Heart right ventricle (tissue), 16 donors: Measurements from ENCODE around the gene ARMC9. TPM values are rescaled to one million over a fixed set of nuclear protein-coding genes. Genes with fewer than 3 reads are reported as not detected.
A peak's percentile ranks its signal among the peaks of the same experiment; 100 is the strongest.

Experiments used
- ATAC-seq, 8 donors: fragments of 200-7000 bp; cut with Tn5 transposase; one replicate each; pipeline ENCODE4 v1.9.1; 2020; ENCODE audit warnings: mild to moderate bottlenecking in 8 of 8, moderate library complexity in 8 of 8, moderate number of reproducible peaks in 1 of 8
- DNase-seq, 2 donors: peaks; one replicate each; pipeline ENCODE4 v3.0.0-alpha.2; 2020
- H3K27ac ChIP-seq, 10 donors: fragments of 200-600 bp; sonication (generic) in 2 of 10; one replicate each; pipeline versions ENCODE4 v1.5.0 to v1.8.0; 2020 to 2022; ENCODE audit warnings: mild to moderate bottlenecking in 3 of 10
- H3K27me3 ChIP-seq, 7 donors: fragments of 200-600 bp; one replicate each; pipeline ENCODE4 v1.8.0; 2021 to 2022; ENCODE audit warnings: mild to moderate bottlenecking in 2 of 7
- H3K36me3 ChIP-seq, 9 donors: fragments of 200-600 bp; sonication (generic) in 1 of 9; one replicate each; pipeline versions ENCODE4 v1.5.0 to v1.8.0; 2020 to 2022; ENCODE audit warnings: mild to moderate bottlenecking in 2 of 9
- H3K4me1 ChIP-seq, 9 donors: fragments of 200-600 bp; sonication (generic) in 1 of 9; one replicate each; pipeline versions ENCODE4 v1.5.0 to v1.8.0; 2020 to 2022; ENCODE audit warnings: mild to moderate bottlenecking in 4 of 9
- H3K4me3 ChIP-seq, 10 donors: fragments of 200-600 bp; sonication (generic) in 2 of 10; one replicate each; pipeline versions ENCODE4 v1.5.0 to v1.8.0; 2020 to 2022; ENCODE audit warnings: mild to moderate bottlenecking in 7 of 10, moderate library complexity in 2 of 10
- H3K9me3 ChIP-seq, 11 donors: fragments of 200-600 bp in 10 of 11; sonication (generic) in 2 of 11; one replicate each; pipeline versions ENCODE4 v1.5.0 to v1.8.0; 2013 to 2022; ENCODE audit warnings: mild to moderate bottlenecking in 2 of 11, control low read depth in 1 of 11, moderate library complexity in 1 of 11
- WGBS, 2 donors: extraction: QIAGEN DNeasy Blood & Tissue Kit; methylation state at CpG; one replicate each; pipeline ENCODE4 v1.1.7; 2013; ENCODE audit warnings: inconsistent platforms in 1 of 2; 5-methylcytosine and 5-hydroxymethylcytosine counted together
- intact Hi-C, 10 donors: fragments of 100-400 bp; cut with DNase I; formaldehyde crosslinking; loops; one replicate each; pipeline versions ENCODE4 v1.11.1 to v1.14.2; 2022
- polyA plus RNA-seq, 2 donors: library from polyadenylated mRNA; stranded (reverse); fragments of 200-250 nt; gene quantifications; one replicate each; pipeline ENCODE4 v1.2.3, GENCODE V29; 2013
- total RNA-seq, 10 donors: library from RNA; stranded (reverse); fragmentation: NEBNext Ultra II Directional in 3 of 10; extraction: Animal tissue kit (Norgen Biotek cat#: 25700) in 3 of 10; gene quantifications; one replicate each; pipeline versions ENCODE4 v1.2.1 to v1.2.4, GENCODE V29; 2021 to 2023
- TF ChIP-seq, protein P1 (sequence below), 9 donors: fragments of 200-600 bp; sonication (generic) in 2 of 9; IDR thresholded peaks; one replicate each; pipeline versions ENCODE4 v1.5.0 to v1.8.0; 2021 to 2022; ENCODE audit warnings: antibody characterized with exemption in 9 of 9, mild to moderate bottlenecking in 5 of 9, moderate library complexity in 1 of 9
- donor health status: Arrhythmogenic right ventricular cardiomyopathy.
- donor health status: ischemic (EF 13 %, LVEDD 7.1; RV severe dilation, severe dysfunction).
- donor health status: healthy with polysubstance abuse.
- donor health status: DM: no; HTN: yes; CAD: no.
- donor health status: DM: no; HTN: no; CAD: no.
- donor health status: ischemic (EF 25% LVEDD 6.9; RV normal size, moderate dysfunction).
- donor health status: ischemic (EF 25% LVEDD 5.7; RV mildly dilated, moderate dysfunction).
- donor health status: healthy.
- donor health status: DM: yes; HTN: yes; CAD: no.
- donor health status: Ischemic cardiomyopathy.
- donor health status: ischemic (EF 35%, LVEDD 5.7; RV mildly dilated, moderate dysfunction).
- donor health status: nonischemic (EF 11% LVEDD 7.7; RV severe dilation, severe dysfunction).
- donor health status: DM: yes; HTN: yes; CAD: no.
- donor health status: PGD.
- donor health status: ischemic (EF 29% LVEDD 5.4; RV normal size, mild dysfunction).
- donor health status: nonischemic (EF 23%, LVEDD 6.1; RV moderate dilation, normal function).

The ARMC9 gene
- total and polyA plus RNA-seq, 12 donors: 1.6 to 6.8 (median 2.3) TPM

DNA sequence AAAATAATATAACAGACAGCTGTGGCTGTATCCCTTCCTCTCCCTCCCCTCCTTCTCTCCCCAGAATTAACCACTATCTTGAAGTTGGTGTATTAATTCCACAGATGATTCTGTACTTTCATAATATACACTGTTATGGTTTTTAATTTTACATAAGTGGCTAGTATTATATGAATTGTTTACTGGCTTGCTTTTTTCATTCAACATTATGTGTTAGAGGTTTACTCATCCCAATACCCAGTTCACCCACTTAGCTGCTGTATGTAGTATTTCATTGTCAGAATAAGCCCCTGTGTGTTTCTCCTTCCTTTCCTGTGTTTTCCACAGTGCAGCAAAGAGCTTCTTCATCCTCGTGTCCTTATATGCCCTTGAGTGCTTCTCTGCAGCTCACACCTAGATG lies 121.4 kb downstream of the ARMC9 start:
- peaks cover 0 to 50% (median 26%) of the 10 kb centered on the region in 9 donors for H3K4me1 ChIP-seq
- H3K9me3 ChIP-seq: peaks cover 0 to 29% (median 2%) of the 10 kb centered on the region in 11 donors
- H3K36me3 ChIP-seq: no peaks in the 10 kb centered on the region
- H3K4me3 ChIP-seq: no peak overlapping the region
- ATAC-seq: no peak
- 44 to 50% methylated on average over 1 of the region's 1 CpG for WGBS, 2 donors
- H3K27me3 ChIP-seq: no peaks in the 10 kb centered on the region
- no peak for DNase-seq
- TF ChIP-seq, protein P1, sequence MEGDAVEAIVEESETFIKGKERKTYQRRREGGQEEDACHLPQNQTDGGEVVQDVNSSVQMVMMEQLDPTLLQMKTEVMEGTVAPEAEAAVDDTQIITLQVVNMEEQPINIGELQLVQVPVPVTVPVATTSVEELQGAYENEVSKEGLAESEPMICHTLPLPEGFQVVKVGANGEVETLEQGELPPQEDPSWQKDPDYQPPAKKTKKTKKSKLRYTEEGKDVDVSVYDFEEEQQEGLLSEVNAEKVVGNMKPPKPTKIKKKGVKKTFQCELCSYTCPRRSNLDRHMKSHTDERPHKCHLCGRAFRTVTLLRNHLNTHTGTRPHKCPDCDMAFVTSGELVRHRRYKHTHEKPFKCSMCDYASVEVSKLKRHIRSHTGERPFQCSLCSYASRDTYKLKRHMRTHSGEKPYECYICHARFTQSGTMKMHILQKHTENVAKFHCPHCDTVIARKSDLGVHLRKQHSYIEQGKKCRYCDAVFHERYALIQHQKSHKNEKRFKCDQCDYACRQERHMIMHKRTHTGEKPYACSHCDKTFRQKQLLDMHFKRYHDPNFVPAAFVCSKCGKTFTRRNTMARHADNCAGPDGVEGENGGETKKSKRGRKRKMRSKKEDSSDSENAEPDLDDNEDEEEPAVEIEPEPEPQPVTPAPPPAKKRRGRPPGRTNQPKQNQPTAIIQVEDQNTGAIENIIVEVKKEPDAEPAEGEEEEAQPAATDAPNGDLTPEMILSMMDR (IDR thresholded peaks at IDR 0.05): no peak
- intact Hi-C loops: no loop called here
- H3K27ac ChIP-seq: peak overlapping the region in 7 of 10 donors; percentile 64 to 88 (median 74)

DNA sequence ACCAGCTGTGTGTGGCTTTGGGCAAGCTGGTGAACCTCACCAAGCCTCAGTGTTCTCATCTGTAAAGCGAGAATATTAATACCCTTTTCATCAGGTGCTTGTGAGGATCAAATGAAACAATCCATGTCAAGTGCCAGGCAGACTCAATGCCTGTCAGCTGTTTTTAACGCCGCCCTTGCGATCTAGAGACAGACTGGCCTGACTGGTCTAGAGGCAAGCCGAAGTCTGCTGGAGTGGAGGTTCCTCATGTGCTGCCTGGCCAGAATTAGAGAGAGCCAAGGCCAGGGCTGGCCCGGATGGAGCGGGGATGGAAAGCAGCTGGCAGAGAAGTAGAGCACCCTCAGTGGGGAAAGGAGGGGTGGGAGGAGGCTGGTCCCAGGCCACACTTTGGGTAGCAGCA lies 122.6 kb downstream of the ARMC9 start:
- Histone ChIP-seq H3K27me3 (no peaks in the 10 kb centered on the region), H3K27ac (peak overlapping the region in 9 of 10 donors; percentile 9 to 85 (median 41)), H3K4me3 (no peak overlapping the region), H3K9me3 (peaks cover 0 to 21% (median 2%) of the 10 kb centered on the region in 11 donors), H3K36me3 (no peaks in the 10 kb centered on the region), H3K4me1 (peaks cover 0 to 50% (median 26%) of the 10 kb centered on the region in 9 donors)
- WGBS, 2 donors: 37 to 55% methylated on average over 7 of the region's 7 CpGs
- ATAC-seq: peak; percentile 67 to 84 (median 78)
- intact Hi-C loops: no loop called here
- DNase-seq: peak; percentile 62 to 71
- TF ChIP-seq, protein P1 (IDR thresholded peaks at IDR 0.05): no peak

DNA sequence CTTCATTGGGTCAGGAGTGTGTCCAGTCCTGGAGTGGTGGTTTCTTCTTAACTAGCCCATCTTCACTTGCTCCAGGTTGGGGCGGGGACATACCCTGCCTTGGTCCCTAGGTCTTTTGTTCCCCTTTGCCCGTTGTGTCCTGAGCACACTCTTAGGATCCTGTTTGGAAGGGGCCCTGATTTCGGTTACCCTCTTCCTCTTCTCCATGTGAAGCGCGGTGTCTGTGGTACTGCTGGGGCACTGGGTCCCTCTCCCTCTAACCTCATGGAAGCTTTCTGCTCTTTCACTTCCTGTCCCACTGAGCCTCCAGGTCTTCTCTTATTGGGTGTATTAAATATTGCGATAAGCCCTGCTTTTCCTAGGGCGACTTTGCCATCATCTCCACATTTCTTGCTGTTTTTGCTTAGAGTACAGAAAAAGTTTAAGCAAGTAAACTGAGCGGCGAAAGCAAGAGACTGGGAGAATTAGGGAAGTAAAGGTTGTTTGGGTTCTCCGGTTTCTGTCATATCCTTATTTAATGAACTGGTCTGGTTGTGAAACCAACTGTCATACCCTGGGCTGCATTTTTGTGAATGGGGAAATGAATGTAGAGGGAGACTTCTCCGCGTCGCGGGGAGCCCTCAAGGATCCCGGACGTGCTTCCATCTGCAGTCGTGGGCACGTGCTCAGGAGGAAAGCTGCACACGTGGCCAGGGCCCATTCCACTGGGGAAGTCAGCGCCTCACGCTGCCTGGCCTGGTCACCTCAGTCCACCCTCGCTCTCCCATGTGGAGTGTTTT lies 123.3 kb downstream of the ARMC9 start:
- peak overlapping the region in 9 of 10 donors; percentile 9 to 85 (median 41) for H3K27ac ChIP-seq
- peaks cover 0 to 50% (median 26%) of the 10 kb centered on the region in 9 donors for H3K4me1 ChIP-seq
- no peaks in the 10 kb centered on the region for H3K36me3 ChIP-seq
- TF ChIP-seq, protein P1 (IDR thresholded peaks at IDR 0.05): no peak
- DNase-seq (peak; percentile 31 to 42), ATAC-seq (peak in 7 of 8 donors; percentile 9 to 62 (median 43))
- WGBS, 2 donors: 87 to 90% methylated on average over 22 of the region's 22 CpGs
- no peak overlapping the region for H3K4me3 ChIP-seq
- H3K9me3 ChIP-seq: peaks cover 0 to 16% (median 2%) of the 10 kb centered on the region in 11 donors
- H3K27me3 ChIP-seq: no peaks in the 10 kb centered on the region
- intact Hi-C loops: no loop called here

GRCh38 chr2:231323316-231323715 lies 124.9 kb downstream of the ARMC9 start:
- Histone ChIP-seq H3K27me3 (no peaks in the 10 kb centered on the region), H3K4me1 (peaks cover 0 to 45% (median 24%) of the 10 kb centered on the region in 9 donors), H3K9me3 (peaks cover 0 to under 1% (median 0%) of the 10 kb centered on the region in 11 donors), H3K4me3 (no peak overlapping the region), H3K27ac (no peak overlapping the region), H3K36me3 (no peaks in the 10 kb centered on the region)
- TF ChIP-seq, protein P1 (IDR thresholded peaks at IDR 0.05): no peak
- no peak for DNase-seq
- no peak for ATAC-seq
- intact Hi-C loops: no loop called here
- 86 to 90% methylated on average over 9 of the region's 9 CpGs for WGBS, 2 donors
